Stimulated activated naive CD8-positive, alpha-beta T cell treated with anti-CD3 and anti-CD28 coated beads, Interleukin-15, amount 100 ng/mL, for 72 hours (primary cell): ENCODE results near the gene SAMD7.

ENCODE experiments used
- ATAC-seq: fragments of 150-1000 bp; cut with Tn5 transposase; 2 replicates; pipeline ENCODE4 v1.10.0; 2021; ENCODE audit warnings: mild to moderate bottlenecking, moderate library complexity
- DNase-seq, 2 donors: peaks; one replicate each; pipeline ENCODE4 v3.0.0; 2021 to 2022
- H3K27ac Mint-ChIP-seq, 2 donors: one replicate each; pipeline ENCODE4 v1.8.0; 2022; ENCODE audit warnings: mild to moderate bottlenecking in 2 of 2, mixed read lengths in 2 of 2, moderate library complexity in 2 of 2
- H3K27me3 Mint-ChIP-seq: one replicate; pipeline ENCODE4 v1.8.0; 2022; ENCODE audit warnings: mixed read lengths
- H3K4me1 Mint-ChIP-seq: one replicate; pipeline ENCODE4 v1.8.0; 2022; ENCODE audit warnings: mild to moderate bottlenecking, mixed read lengths
- H3K4me3 Mint-ChIP-seq, 2 donors: one replicate each; pipeline ENCODE4 v1.8.0; 2022; ENCODE audit warnings: mild to moderate bottlenecking in 2 of 2, mixed read lengths in 2 of 2, moderate library complexity in 1 of 2
- H3K9me3 Mint-ChIP-seq, 2 donors: one replicate each; pipeline ENCODE4 v1.8.0; 2022; ENCODE audit warnings: mixed read lengths in 2 of 2

SAMD7 gene

GRCh38 chr3:169939751-169940150 is 28.4 kb downstream of the SAMD7 start:
- H3K4me3 Mint-ChIP-seq, result no peak overlapping the region
- no peaks in the 10 kb centered on the region for H3K9me3 Mint-ChIP-seq
- H3K27me3 Mint-ChIP-seq, result peaks cover 12% of the 10 kb centered on the region
- DNase-seq (no peak), ATAC-seq (no peak)
- H3K4me1 Mint-ChIP-seq, result peaks cover 21% of the 10 kb centered on the region
- H3K27ac Mint-ChIP-seq, result no peak overlapping the region

DNA sequence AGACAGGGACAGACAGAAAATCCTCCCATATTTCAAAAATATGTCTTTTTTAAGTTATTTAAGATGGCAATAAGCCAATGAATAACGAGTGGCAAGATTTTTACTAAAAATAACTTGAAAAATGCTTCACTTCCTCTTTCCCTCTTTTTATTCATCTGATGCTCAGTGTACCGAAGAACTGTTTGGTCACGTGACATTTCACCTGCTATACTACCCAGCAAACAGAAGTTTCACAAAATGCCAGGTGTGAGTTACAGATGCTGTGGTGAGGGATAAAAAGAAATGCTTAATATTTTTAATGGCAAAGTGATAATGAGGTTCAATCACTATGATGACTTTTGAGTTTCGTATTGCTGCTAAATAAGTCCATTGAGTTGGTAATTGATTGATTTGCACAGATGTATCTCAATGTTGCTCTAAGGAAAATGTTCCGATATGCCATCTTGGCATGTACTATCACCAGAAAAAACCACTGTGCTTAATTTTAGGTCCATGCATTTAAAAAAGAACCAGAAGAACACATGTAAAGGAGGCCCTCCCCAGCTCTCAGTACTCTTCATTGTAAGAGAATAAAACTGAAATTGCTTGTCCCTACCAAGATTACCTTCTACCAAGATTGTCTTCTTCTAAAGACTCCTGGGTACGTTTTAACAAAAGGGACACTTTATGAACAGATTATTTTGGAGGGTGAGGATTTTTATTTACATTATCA is 29.3 kb downstream of the SAMD7 start:
- Mint-ChIP-seq H3K4me1 (peaks cover 29% of the 10 kb centered on the region), H3K4me3 (no peak overlapping the region), H3K27ac (no peak overlapping the region), H3K27me3 (peaks cover 4% of the 10 kb centered on the region), H3K9me3 (no peaks in the 10 kb centered on the region)
- DNase-seq (no peak), ATAC-seq (no peak)

GRCh38 chr3:169945313-169945712 is 33.9 kb downstream of the SAMD7 start:
- peak overlapping the region; percentile 36 to 64 for H3K4me3 Mint-ChIP-seq
- H3K4me1 Mint-ChIP-seq, result peaks cover 49% of the 10 kb centered on the region
- DNase-seq, result peak; percentile 60 to 72
- H3K27ac Mint-ChIP-seq, result peak overlapping the region in 1 of 2 donors; percentile 70
- H3K9me3 Mint-ChIP-seq, result no peaks in the 10 kb centered on the region
- ATAC-seq, result peak; percentile 97
- no peaks in the 10 kb centered on the region for H3K27me3 Mint-ChIP-seq

DNA sequence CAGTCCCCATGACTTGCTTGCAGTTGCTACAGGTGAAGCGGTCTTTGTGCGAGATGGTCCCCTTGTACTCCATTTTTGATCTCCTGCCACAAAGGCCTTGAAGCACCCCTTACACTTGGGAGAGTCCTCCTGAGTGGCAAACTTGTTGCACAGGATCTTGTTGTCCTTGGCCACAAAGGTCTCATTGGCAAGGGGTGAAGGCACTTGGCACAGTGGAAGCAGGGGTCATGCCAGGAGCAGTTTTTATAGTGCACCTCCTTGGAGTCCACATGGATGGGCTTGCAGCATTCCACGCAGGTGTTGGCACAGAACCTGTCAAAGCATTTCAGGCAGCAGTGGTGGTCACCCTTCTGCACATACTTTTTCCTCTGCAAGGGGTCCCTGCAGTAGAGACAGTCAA is 35.0 kb downstream of the SAMD7 start:
- DNase-seq, result no peak
- no peaks in the 10 kb centered on the region for H3K9me3 Mint-ChIP-seq
- H3K27me3 Mint-ChIP-seq, result no peaks in the 10 kb centered on the region
- H3K4me1 Mint-ChIP-seq, result peaks cover 42% of the 10 kb centered on the region
- no peak for ATAC-seq
- no peak overlapping the region for H3K4me3 Mint-ChIP-seq
- no peak overlapping the region for H3K27ac Mint-ChIP-seq

- peaks cover under 1% of the 10 kb centered on the region for H3K27me3 Mint-ChIP-seq
- no peak overlapping the region for H3K27ac Mint-ChIP-seq
- no peaks in the 10 kb centered on the region for H3K9me3 Mint-ChIP-seq
- DNase-seq, result no peak
- ATAC-seq, result no peak
- H3K4me1 Mint-ChIP-seq, result peaks cover 42% of the 10 kb centered on the region
- H3K4me3 Mint-ChIP-seq, result no peak overlapping the region
Observed at GRCh38 chr3:169948559-169949448, 37.4 kb downstream of the SAMD7 start.

GRCh38 chr3:169952045-169952444 is 40.7 kb downstream of the SAMD7 start:
- no peak for DNase-seq
- ATAC-seq, result no peak
- H3K27me3 Mint-ChIP-seq, result peaks cover 12% of the 10 kb centered on the region
- peaks cover 31% of the 10 kb centered on the region for H3K4me1 Mint-ChIP-seq
- H3K27ac Mint-ChIP-seq, result no peak overlapping the region
- no peak overlapping the region for H3K4me3 Mint-ChIP-seq
- H3K9me3 Mint-ChIP-seq, result no peaks in the 10 kb centered on the region

DNA sequence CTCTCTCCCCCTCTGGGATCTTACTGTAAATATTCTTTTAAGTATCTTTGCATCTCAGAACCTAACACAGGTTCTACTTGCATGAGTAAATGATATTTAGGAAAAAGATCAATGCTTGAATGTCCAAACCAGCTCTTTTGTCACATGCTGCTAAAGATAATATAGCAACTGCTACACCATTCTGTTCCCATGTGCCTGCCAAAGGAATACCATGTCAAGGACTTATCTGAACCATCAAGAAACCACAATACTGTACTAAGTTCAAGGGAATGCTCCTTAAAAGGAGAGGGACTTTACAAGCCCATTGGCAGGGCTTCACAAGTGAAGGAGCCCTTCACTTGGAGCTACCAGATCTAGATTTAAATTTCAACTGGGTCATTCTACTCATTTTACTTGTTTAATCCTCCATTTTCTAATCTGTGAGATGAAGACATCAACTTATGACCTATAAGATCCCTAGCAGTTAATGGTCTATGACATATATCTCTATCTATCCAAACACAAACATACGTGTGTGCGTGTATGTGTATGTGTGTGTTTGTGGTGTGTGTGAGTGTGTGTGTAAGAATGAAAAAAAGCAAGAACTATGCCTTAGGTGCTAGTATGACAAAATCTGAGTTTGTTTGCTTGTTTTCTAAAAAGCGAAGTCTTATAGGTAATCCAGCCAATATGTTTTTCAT is 42.2 kb downstream of the SAMD7 start:
- Mint-ChIP-seq H3K4me3 (no peak overlapping the region), H3K27me3 (peaks cover 12% of the 10 kb centered on the region), H3K4me1 (peaks cover 20% of the 10 kb centered on the region), H3K27ac (no peak overlapping the region), H3K9me3 (no peaks in the 10 kb centered on the region)
- ATAC-seq (no peak), DNase-seq (no peak)

DNA sequence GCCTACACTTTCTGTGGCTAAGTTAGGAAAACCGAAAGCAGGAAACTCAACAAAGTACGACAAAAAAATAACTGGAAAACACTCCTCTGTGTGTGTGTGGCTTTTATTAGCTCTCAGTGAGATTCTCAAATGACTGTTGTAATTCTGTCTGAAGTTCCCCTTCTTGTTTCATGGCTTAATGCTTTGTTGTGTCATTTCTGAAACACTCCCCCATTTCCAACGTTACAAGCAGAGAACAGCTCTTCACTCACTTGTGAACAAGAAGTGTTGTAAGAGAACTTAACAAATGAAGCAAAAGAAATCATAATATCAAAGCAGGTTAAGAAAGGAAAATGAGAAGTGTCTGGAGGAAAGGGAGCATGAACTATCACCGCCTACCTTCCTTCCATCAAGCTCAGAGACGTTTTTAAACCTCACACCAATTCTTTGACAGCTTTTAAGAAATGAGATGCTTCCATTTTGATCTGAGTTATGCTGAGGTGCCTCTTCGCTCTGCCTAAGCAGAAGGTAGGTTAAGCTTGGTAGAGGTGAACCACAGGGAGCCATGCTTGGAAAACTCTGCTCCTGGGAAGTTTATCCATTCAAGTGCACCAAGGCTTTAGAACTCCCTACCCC is 42.9 kb downstream of the SAMD7 start:
- Mint-ChIP-seq H3K4me3 (no peak overlapping the region), H3K27ac (no peak overlapping the region), H3K9me3 (no peaks in the 10 kb centered on the region), H3K27me3 (peaks cover 12% of the 10 kb centered on the region), H3K4me1 (peaks cover 14% of the 10 kb centered on the region)
- no peak for DNase-seq
- ATAC-seq, result peak; percentile 45

- Mint-ChIP-seq H3K27me3 (peaks cover 12% of the 10 kb centered on the region), H3K4me3 (no peak overlapping the region), H3K27ac (no peak overlapping the region)
Observed at GRCh38 chr3:169955406-169955805, 44.0 kb downstream of the SAMD7 start.

DNA sequence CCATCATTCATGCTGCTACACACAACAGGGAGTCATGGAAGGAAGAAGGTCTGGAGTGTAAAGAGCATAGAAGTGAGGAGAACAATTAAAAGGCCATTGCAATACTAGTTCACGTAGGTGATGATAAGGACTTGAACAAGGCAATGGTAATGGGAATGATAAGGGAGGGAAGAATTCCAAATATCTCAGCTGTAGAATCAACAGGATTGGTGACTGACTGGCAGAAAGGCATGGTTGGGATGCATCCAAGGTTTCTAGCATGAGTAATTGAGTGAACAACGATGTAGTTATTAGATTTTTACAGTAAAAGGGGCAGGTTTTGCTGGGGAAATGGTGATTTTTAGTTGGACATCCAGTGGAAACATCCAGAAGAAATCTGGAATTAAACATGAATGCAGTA is 52.8 kb downstream of the SAMD7 start:
- Mint-ChIP-seq H3K4me3 (no peak overlapping the region), H3K27ac (no peak overlapping the region), H3K27me3 (no peaks in the 10 kb centered on the region), H3K9me3 (peaks cover 8 to 9% of the 10 kb centered on the region in 2 donors), H3K4me1 (peaks cover 37% of the 10 kb centered on the region)
- ATAC-seq (no peak), DNase-seq (no peak)

More at GRCh38 chr3:169955406-169955805, 44.0 kb downstream of the SAMD7 start:
- DNase-seq, result no peak
- no peaks in the 10 kb centered on the region for H3K9me3 Mint-ChIP-seq
- no peak for ATAC-seq
- H3K4me1 Mint-ChIP-seq, result peaks cover 7% of the 10 kb centered on the region

DNA sequence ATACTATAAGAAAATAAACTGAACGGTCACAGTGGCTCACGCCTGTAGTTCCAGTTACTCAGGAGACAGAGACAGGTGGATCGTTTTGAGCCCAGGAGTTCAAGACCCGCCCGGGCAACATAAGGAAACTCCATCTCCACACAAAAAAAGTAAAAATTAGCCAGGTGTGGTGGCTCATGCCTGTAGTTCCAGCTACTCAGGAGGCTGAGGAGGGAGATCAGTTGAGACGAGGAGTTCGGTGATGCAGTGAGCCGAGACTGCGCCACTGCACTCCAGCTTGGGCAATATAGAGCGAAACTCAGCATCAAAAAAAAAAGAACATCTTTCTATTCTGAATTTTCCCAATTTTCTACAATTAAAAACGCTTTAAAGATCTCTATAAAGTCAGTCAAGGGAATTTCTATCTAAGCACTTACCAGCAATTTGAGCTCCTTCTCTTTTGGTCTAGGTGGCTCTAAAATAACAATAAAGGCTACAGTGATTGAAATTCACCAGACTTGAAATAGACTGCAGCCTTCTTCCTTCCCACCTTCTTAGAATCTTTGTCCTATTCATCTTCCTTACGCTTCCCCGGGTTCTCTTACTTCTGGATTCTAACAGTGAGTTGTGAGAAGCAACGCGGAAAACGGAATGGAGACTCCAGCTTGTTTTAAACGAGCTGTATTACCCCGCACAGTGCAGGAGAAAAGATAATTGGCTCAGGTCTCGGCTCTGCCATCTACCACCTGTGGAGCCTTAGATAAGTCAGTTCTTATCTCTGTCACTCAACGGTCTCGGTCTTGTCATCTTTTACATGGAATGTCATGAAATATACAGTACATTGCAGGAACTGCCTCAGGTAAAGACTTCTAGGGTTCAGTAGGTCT is 54.4 kb downstream of the SAMD7 start:
- H3K4me1 Mint-ChIP-seq, result peaks cover 49% of the 10 kb centered on the region
- DNase-seq (no peak), ATAC-seq (peak; percentile 39)
- peaks cover 8 to 9% of the 10 kb centered on the region in 2 donors for H3K9me3 Mint-ChIP-seq
- H3K27ac Mint-ChIP-seq, result peak overlapping the region; percentile 100
- H3K27me3 Mint-ChIP-seq, result no peaks in the 10 kb centered on the region
- H3K4me3 Mint-ChIP-seq, result peak overlapping the region; percentile 89 to 97

DNA sequence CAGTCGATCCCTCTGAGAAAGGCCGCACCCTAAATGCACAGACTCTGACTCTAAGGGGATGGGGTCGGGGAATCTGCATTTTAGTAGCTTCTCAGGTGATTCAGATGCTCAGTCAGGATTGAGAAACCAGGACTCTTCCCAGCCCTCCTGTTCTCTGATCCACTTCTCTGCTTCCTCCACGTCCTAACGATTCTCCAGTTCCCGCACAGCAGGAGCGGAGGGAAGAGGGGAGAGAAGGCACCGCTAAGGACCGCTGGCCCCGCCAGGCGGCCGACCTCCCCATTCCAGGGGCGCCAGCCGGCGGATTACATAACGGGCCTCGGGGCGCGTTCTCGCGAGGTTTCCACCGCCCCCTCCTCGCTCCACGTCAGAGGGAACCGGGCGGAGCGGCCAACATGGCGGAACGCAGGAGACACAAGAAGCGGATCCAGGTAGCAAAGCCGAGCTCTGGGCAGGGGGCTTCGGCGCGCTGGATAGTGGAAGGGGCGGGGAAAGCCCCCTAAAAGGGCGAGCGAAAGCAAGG is 55.1 kb downstream of the SAMD7 start, which contains the start of gene SEC62:
TSS of gene SEC62 (plus strand) at position 380 of the 523 bp plus-strand sequence. CDS start at position 396, 16 bp downstream.
- H3K4me1 Mint-ChIP-seq, result peaks cover 56% of the 10 kb centered on the region
- H3K27me3 Mint-ChIP-seq, result no peaks in the 10 kb centered on the region
- ATAC-seq (peak; percentile 93), DNase-seq (peak; percentile 93 to 94)
- peak within 1 kb of the TSS; percentile 100 for H3K27ac Mint-ChIP-seq
- H3K9me3 Mint-ChIP-seq, result peaks cover 8 to 9% of the 10 kb centered on the region in 2 donors
- peak within 1 kb of the TSS; percentile 89 to 97 for H3K4me3 Mint-ChIP-seq

DNA sequence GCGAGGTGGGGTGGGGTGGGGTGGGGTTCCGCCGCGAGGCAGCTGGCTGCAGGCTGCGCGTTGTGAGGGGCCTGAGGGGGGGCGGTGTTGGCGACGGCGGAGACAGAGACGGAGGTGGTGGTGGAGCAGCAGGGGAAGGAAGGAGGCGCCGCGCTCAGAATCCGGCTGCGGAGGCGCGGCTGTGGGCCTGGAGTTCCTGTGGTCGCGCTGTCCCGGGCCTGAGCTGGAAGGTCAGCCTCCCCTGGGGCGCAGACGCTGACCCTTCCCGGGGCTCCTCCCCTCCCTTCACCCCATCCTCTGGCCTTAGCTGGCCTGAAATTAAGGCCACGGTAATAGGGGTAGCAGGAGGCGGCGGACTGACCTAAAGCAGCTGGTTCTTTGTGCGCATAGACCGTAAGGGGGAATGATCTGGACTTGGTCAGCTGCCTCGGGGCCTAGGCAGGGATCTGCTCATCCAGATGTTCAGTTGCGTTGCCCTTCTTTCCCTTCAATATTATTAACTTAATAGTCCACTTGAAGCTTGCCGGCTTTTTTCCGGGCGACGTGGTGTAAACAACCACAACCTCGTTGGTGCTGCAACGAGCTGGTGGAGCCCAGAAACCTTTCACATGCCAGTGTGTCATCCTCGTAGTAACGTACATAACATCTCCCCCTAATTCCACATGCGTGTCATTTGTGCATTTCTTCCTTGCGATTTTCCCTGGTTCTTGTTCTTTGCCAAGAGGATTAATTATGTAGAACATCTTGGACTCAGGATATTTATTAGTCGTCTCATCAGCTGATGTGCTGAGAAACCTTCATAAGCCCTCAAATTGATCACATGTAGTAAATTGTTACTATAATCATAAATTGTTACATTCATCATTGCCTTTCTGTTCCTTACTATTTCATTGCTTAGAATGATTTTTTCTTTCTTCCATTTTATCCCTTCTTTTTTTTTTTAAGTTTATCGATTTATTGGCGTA is 55.9 kb downstream of the SAMD7 start:
- peak overlapping the region; percentile 100 for H3K27ac Mint-ChIP-seq
- H3K4me3 Mint-ChIP-seq, result peak overlapping the region; percentile 89 to 97
- no peaks in the 10 kb centered on the region for H3K27me3 Mint-ChIP-seq
- peak; percentile 86 for ATAC-seq
- peaks cover 61% of the 10 kb centered on the region for H3K4me1 Mint-ChIP-seq
- DNase-seq, result peak; percentile 33 to 60
- peaks cover 8 to 9% of the 10 kb centered on the region in 2 donors for H3K9me3 Mint-ChIP-seq
